K562 (cell line): ENCODE results near the gene TRANK1. TPM values are rescaled to one million over a fixed set of nuclear protein-coding genes. Genes with fewer than 3 reads are reported as not detected.

Experiments used
- ATAC-seq: fragments of 200-7000 bp; cut with Tn5 transposase; 3 replicates; pipeline ENCODE4 v1.9.1; 2020; ENCODE audit warnings: moderate library complexity
- BruUV-seq: library from RNA; stranded (reverse); fragments of 400-500 nt; replicated peaks from 2 replicates; lab custom pipeline; 2021; lab: Mats Ljungman, UMichigan
- CTCF ChIA-PET: fragments of 300-600 bp; formaldehyde crosslinking; extraction: SDS; loops from one replicate; lab custom pipeline; 2021; ENCODE audit warnings: low intra/inter-chr PET ratio; lab: Yijun Ruan, JAX
- POLR2A ChIA-PET: fragments of 300-600, 350-650 bp; sonication (Branson Sonifier 250); formaldehyde crosslinking; extraction: SDS; loops from one replicate; lab custom pipeline; 2021; ENCODE audit warnings: antibody characterized with exemption, inconsistent platforms; lab: Yijun Ruan, JAX
- DNase-seq, 4 experiments: peaks; one replicate each; pipeline versions ENCODE4 v3.0.0 to v3.0.0-alpha.2; 2011 to 2018; ENCODE audit warnings: low spot score in 3 of 4, mixed read lengths in 3 of 4; ENCODE audit errors: extremely low read depth in 1 of 4
- FAIRE-seq: peaks from 2 replicates; lab custom pipeline; 2011; peaks lifted over from hg19 to GRCh38; lab: Jason Lieb, UNC
- H2AFZ ChIP-seq: 2 replicates; pipeline ENCODE4 v1.6.0; 2011; ENCODE audit warnings: low read depth, low read length, control low read depth, inconsistent platforms
- H3K27ac ChIP-seq: fragments of 200-600 bp; 3 replicates; pipeline ENCODE4 v1.8.0; 2011; ENCODE audit warnings: low read depth, mild to moderate bottlenecking, control low read depth, inconsistent platforms, low read length, moderate library complexity, mixed read lengths; ENCODE audit errors: extremely low read depth
- H3K27me3 ChIP-seq, 2 experiments: fragments of 300-600 bp in 1 of 2; 2 replicates in 1 of 2; 3 replicates in 1 of 2; pipeline versions ENCODE4 v1.6.0 to v1.8.0; 2011; ENCODE audit warnings: inconsistent platforms in 2 of 2, low read length in 2 of 2, mild to moderate bottlenecking in 1 of 2, mixed read lengths in 1 of 2, moderate library complexity in 1 of 2; ENCODE audit not compliant: control insufficient read depth in 2 of 2, insufficient read depth in 2 of 2
- H3K36me3 ChIP-seq: fragments of 300-600 bp; 3 replicates; pipeline ENCODE4 v1.8.0; 2011; ENCODE audit warnings: mild to moderate bottlenecking, low read length, inconsistent platforms; ENCODE audit not compliant: control insufficient read depth, insufficient read depth
- H3K4me1 ChIP-seq, 2 experiments: fragments of 200-600 bp in 1 of 2; replicated peaks in 1 of 2; 2 replicates in 1 of 2; 3 replicates in 1 of 2; pipeline versions ENCODE4 v1.5.1 to v1.8.0; 2011; ENCODE audit warnings: inconsistent platforms in 2 of 2, low read length in 2 of 2, mild to moderate bottlenecking in 1 of 2, mixed read lengths in 1 of 2, moderate library complexity in 1 of 2; ENCODE audit not compliant: control insufficient read depth in 2 of 2, insufficient read depth in 2 of 2
- H3K4me2 ChIP-seq: 2 replicates; pipeline ENCODE4 v1.6.1; 2011; ENCODE audit warnings: low read length, control low read depth, inconsistent platforms, mixed read lengths; ENCODE audit not compliant: insufficient read depth
- H3K4me3 ChIP-seq: fragments of 200-600 bp; sonication (generic), shearing (Covaris generic); 2 replicates; pipeline ENCODE4 v1.5.1; 2016; ENCODE audit warnings: control low read depth, inconsistent platforms
- H3K79me2 ChIP-seq: fragments of 200-600 bp; 3 replicates; pipeline ENCODE4 v1.8.0; 2011; ENCODE audit warnings: low read length, inconsistent platforms; ENCODE audit not compliant: control insufficient read depth, insufficient read depth
- H3K9ac ChIP-seq, 2 experiments: 2 replicates each; pipeline versions ENCODE4 v1.6.0 to v1.6.1; 2011; ENCODE audit warnings: low read depth in 2 of 2, low read length in 2 of 2, control low read depth in 1 of 2, inconsistent platforms in 1 of 2, mild to moderate bottlenecking in 1 of 2, mixed read lengths in 1 of 2; ENCODE audit not compliant: insufficient read depth in 1 of 2
- H3K9me1 ChIP-seq: one replicate; pipeline ENCODE4 v1.6.0; 2011; ENCODE audit warnings: inconsistent platforms, mild to moderate bottlenecking, low read length, moderate library complexity; ENCODE audit not compliant: control insufficient read depth, insufficient read depth
- H3K9me3 ChIP-seq: replicated peaks from 2 replicates; pipeline ENCODE4 v1.5.1; 2011; ENCODE audit warnings: low read depth, low read length, inconsistent platforms; ENCODE audit not compliant: control insufficient read depth, insufficient read depth
- H4K20me1 ChIP-seq: replicated peaks from 2 replicates; pipeline ENCODE4 v1.6.1; 2011; ENCODE audit warnings: low read length, inconsistent platforms, mixed read lengths; ENCODE audit not compliant: control insufficient read depth, insufficient read depth
- CBFA2T2 ChIP-seq: fragments of 450-650 bp; conservative IDR thresholded peaks from 2 replicates; pipeline ENCODE4 v1.6.1; 2017; ENCODE audit warnings: mild to moderate bottlenecking
- DIDO1 ChIP-seq: fragments of 450-650 bp; IDR thresholded peaks from 2 replicates; pipeline ENCODE4 v1.6.1; 2016; ENCODE audit warnings: low read depth, missing biosample characterization, missing genetic modification characterization
- NFE2L1 ChIP-seq: fragments of 450-650 bp; IDR thresholded peaks from 2 replicates; pipeline ENCODE4 v1.6.1; 2016; ENCODE audit warnings: missing genetic modification characterization, low read depth, mild to moderate bottlenecking, missing compliant biosample characterization, moderate library complexity, borderline replicate concordance
- POLR2B ChIP-seq: fragments of 450-650 bp; IDR thresholded peaks from 2 replicates; pipeline ENCODE4 v1.6.1; 2018; ENCODE audit warnings: low read depth; ENCODE audit not compliant: partially characterized antibody
- SIN3B ChIP-seq: fragments of 450-650 bp; IDR thresholded peaks from 2 replicates; pipeline ENCODE4 v1.6.1; 2017; ENCODE audit warnings: low read depth, mild to moderate bottlenecking, moderate library complexity
- SIRT6 ChIP-seq: IDR thresholded peaks from one replicate; pipeline ENCODE4 v1.6.1; 2012; ENCODE audit warnings: low read depth, mild to moderate bottlenecking, control low read depth, inconsistent platforms, low read length, moderate library complexity
- SNIP1 ChIP-seq: fragments of 450-650 bp; IDR thresholded peaks from 2 replicates; pipeline ENCODE4 v1.7.1; 2017; ENCODE audit warnings: low read depth, mild to moderate bottlenecking
- SP1 ChIP-seq: sonication (generic); formaldehyde crosslinking; IDR thresholded peaks from 2 replicates; pipeline ENCODE4 v1.8.1; 2022; ENCODE audit warnings: mild to moderate bottlenecking, missing genetic modification reagents
- ZNF507 ChIP-seq: conservative IDR thresholded peaks from 2 replicates; pipeline ENCODE4 v1.6.1; 2017; ENCODE audit warnings: missing genetic modification characterization, missing compliant biosample characterization
- ZNF589 ChIP-seq: fragments of 200-800 bp; sonication (Bioruptor generic); IDR thresholded peaks from 2 replicates; pipeline ENCODE4 v1.6.1; 2016; ENCODE audit warnings: low read depth, missing genetic modification characterization, missing compliant biosample characterization
- WGBS: fragments of 100-300 bp; shearing (Covaris generic); methylation state at CpG from one replicate; pipeline ENCODE4 v1.1.6; 2016; ENCODE audit warnings: low coverage, mixed read lengths; ENCODE audit not compliant: insufficient coverage; ENCODE audit errors: missing lambda C conversion rate; 5-methylcytosine and 5-hydroxymethylcytosine counted together
- in situ Hi-C: fragments of 300-500 bp; cut with MboI; formaldehyde crosslinking; loops from 4 replicates; pipeline ENCODE4 v1.15.0; 2018; ENCODE audit warnings: inconsistent platforms, mixed read lengths
- intact Hi-C: fragments of 100-400 bp; cut with micrococcal nuclease; formaldehyde crosslinking; loops from 2 replicates; pipeline ENCODE4 v1.14.2; 2022
- polyA plus RNA-seq, 8 experiments: library from polyadenylated mRNA; depleted of rRNA in 4 of 8; stranded (reverse) in 5 of 8; unstranded in 3 of 8; fragments of >200 nt; fragmentation: Nextera tagmentation in 2 of 8; fragmentation: Illumina TruSeq in 1 of 8; extraction: Ambion mirVana in 2 of 8; extraction: Trizol in 1 of 8; gene quantifications; 2 replicates each; pipeline versions ENCODE4 v1.2.1 to v1.2.3, GENCODE V29; 2011 to 2014; ENCODE audit warnings: inconsistent platforms in 1 of 8, missing spikeins in 1 of 8
- total RNA-seq, 7 experiments: library from RNA; depleted of rRNA in 6 of 7; stranded (reverse); fragments of >200 nt in 6 of 7; fragmentation: Illumina TruSeq in 2 of 7; extraction: Trizol in 2 of 7; gene quantifications; 2 replicates each; pipeline versions ENCODE4 v1.2.1 to v1.2.3, GENCODE V29; 2011 to 2021; ENCODE audit warnings: low replicate concordance in 1 of 7
- TF ChIP-seq, protein P1 (sequence below): fragments of 250-450 bp; sonication (Bioruptor Pico); IDR thresholded peaks from 2 replicates; pipeline ENCODE4 v1.8.0; 2021; ENCODE audit warnings: borderline replicate concordance, mild to moderate bottlenecking, moderate library complexity; ENCODE audit not compliant: poor library complexity, severe bottlenecking
- TF ChIP-seq, protein P2 (sequence below): fragments of 450-650 bp; IDR thresholded peaks from 2 replicates; pipeline ENCODE4 v1.6.1; 2016; ENCODE audit warnings: low read depth

TRANK1 gene
- total and polyA plus RNA-seq, 9 of the 15 experiments (the other 6 are each of a cell fraction or from before 2014, with no cell fraction given): 0.41 to 5.3 (median 2.1) TPM

DNA sequence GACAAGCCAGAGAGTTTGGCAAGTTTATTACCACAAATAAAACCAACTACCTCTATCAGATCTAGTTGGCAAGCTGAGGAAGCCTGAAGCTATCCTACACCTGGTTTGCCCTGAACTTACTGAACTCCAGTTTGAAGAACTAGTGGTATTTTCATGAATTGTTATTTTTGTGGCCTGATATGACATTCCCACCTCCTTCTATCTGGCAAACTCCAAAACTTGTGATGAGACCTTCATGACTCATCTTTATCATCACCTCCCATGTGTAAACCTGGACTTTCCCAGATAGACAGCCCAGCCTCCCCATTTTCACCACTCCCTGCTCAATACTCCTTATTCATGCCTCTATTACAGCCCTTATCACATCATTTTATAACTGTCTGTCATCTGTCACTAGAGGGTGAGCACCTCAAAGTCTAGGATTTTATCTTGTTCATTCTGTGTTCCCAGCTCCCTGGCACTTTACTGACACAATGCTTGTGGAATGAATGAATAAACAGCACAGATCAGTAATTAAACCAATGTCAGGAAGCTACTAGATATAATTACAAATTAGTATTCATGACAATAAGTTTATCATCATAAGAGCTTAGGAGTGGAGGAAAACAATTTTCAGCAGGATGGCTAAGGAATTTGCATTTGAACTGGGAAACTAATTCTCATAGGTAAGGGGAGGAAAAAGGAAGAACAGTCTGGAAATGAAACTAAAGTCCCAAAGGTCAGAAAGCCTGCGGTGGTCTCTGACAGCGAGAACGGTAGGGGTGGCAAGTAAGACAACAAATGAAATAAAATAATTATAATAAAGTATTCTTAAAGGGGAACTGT is 13.2 kb upstream of the TRANK1 start:
- Histone ChIP-seq H3K9me1 (no peaks in the 10 kb centered on the region), H3K36me3 (no peaks in the 10 kb centered on the region), H3K27me3 (no peaks in the 10 kb centered on the region), H3K4me3 (peak overlapping the region; percentile 10; the same call in 1 of the 2 replicates), H3K27ac (peak overlapping the region; percentile 79), H3K4me1 (peaks cover 22 to 51% of the 10 kb centered on the region in 2 experiments), H2AFZ (peak overlapping the region; percentile 85), H3K9ac (peak overlapping the region in 1 of 2 experiments; percentile 65; a peak in 2 of 4 replicates), H4K20me1 (no peaks in the 10 kb centered on the region), H3K9me3 (no peaks in the 10 kb centered on the region), H3K4me2 (peak overlapping the region; percentile 60), H3K79me2 (no peaks in the 10 kb centered on the region)
- ChIA-PET CTCF (interaction anchor here (0.5 to 2.2 kb wide), 6 partner anchors 31 to 228 kb away, joined by 3 to 19 read pairs (median 4); no protein-coding TSS in a partner anchor), POLR2A (interaction anchor here (0.7 to 2.9 kb wide), 9 partner anchors 11 to 263 kb away, joined by 3 to 19 read pairs (median 4); partner anchors contain the start of genes EPM2AIP1 and MLH1)
- ATAC-seq (peak; percentile 79), FAIRE-seq (peak; percentile 94), DNase-seq (peak; percentile 93 to 96 (median 94))
- intact Hi-C loops: loop anchor here (1.0 to 5.0 kb wide), 7 partner anchors 35 to 254 kb away; partner anchors contain the start of genes EPM2AIP1 and MLH1
- no TSS peak for BruUV-seq
- WGBS: 3% methylated on average over 3 of the region's 3 CpGs
- in situ Hi-C loops: loop anchor here (10.0 kb wide), 1 partner anchor 223 kb away; no protein-coding TSS in a partner anchor
- peak; percentile 99 for TF ChIP-seq CBFA2T2
- TF ChIP-seq SNIP1: peak; percentile 52; the same call in 1 of the 2 replicates
- TF ChIP-seq NFE2L1 (tag): no peak; the same call in 1 of the 2 replicates
- no peak for TF ChIP-seq POLR2B
- 0 out of 2 replicates have a peak, but pooled peaks have one; percentile 21 for TF ChIP-seq ZNF589 (CRISPR knock-in tag)
- TF ChIP-seq SP1 (CRISPR knock-in tag): peak; percentile 35; the same call in 1 of the 2 replicates
- TF ChIP-seq ZNF507 (tag): no peak
- no peak for TF ChIP-seq SIRT6
- TF ChIP-seq, protein P1, sequence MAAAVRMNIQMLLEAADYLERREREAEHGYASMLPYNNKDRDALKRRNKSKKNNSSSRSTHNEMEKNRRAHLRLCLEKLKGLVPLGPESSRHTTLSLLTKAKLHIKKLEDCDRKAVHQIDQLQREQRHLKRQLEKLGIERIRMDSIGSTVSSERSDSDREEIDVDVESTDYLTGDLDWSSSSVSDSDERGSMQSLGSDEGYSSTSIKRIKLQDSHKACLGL (CRISPR knock-in tag): no peak
- TF ChIP-seq, protein P2, sequence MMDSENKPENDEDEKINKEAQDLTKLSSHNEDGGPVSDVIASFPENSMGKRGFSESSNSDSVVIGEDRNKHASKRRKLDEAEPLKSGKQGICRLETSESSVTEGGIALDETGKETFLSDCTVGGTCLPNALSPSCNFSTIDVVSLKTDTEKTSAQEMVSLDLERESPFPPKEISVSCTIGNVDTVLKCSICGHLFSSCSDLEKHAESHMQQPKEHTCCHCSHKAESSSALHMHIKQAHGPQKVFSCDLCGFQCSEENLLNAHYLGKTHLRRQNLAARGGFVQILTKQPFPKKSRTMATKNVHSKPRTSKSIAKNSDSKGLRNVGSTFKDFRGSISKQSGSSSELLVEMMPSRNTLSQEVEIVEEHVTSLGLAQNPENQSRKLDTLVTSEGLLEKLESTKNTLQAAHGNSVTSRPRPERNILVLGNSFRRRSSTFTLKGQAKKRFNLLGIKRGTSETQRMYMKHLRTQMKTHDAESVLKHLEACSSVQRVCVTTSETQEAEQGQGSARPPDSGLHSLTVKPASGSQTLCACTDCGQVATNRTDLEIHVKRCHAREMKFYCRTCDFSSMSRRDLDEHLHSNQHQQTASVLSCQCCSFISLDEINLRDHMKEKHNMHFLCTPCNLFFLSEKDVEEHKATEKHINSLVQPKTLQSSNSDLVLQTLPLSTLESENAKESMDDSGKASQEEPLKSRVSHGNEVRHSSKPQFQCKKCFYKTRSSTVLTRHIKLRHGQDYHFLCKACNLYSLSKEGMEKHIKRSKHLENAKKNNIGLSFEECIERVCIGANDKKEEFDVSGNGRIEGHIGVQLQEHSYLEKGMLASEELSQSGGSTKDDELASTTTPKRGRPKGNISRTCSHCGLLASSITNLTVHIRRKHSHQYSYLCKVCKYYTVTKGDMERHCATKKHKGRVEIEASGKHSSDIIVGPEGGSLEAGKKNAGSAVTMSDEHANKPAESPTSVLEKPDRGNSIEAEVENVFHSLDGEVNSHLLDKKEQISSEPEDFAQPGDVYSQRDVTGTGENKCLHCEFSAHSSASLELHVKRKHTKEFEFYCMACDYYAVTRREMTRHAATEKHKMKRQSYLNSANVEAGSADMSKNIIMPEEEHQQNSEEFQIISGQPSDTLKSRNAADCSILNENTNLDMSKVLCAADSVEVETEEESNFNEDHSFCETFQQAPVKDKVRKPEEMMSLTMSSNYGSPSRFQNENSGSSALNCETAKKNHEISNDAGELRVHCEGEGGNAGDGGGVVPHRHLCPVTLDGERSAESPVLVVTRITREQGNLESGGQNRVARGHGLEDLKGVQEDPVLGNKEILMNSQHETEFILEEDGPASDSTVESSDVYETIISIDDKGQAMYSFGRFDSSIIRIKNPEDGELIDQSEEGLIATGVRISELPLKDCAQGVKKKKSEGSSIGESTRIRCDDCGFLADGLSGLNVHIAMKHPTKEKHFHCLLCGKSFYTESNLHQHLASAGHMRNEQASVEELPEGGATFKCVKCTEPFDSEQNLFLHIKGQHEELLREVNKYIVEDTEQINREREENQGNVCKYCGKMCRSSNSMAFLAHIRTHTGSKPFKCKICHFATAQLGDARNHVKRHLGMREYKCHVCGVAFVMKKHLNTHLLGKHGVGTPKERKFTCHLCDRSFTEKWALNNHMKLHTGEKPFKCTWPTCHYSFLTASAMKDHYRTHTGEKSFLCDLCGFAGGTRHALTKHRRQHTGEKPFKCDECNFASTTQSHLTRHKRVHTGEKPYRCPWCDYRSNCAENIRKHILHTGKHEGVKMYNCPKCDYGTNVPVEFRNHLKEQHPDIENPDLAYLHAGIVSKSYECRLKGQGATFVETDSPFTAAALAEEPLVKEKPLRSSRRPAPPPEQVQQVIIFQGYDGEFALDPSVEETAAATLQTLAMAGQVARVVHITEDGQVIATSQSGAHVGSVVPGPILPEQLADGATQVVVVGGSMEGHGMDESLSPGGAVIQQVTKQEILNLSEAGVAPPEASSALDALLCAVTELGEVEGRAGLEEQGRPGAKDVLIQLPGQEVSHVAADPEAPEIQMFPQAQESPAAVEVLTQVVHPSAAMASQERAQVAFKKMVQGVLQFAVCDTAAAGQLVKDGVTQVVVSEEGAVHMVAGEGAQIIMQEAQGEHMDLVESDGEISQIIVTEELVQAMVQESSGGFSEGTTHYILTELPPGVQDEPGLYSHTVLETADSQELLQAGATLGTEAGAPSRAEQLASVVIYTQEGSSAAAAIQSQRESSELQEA: no peak
- TF ChIP-seq SIN3B: no peak
- TF ChIP-seq DIDO1 (tag): no peak
